Effector memory CD4-positive, alpha-beta T cell (primary cell): ENCODE results near the gene EHHADH.

Experiments
- DNase-seq, 3 donors: peaks; one replicate each; pipeline ENCODE4 v3.0.0-alpha.2; 2020
- H3K27ac ChIP-seq: 2 replicates; pipeline ENCODE4 v1.7.0; 2013; ENCODE audit warnings: mild to moderate bottlenecking, low read length, moderate library complexity; ENCODE audit not compliant: insufficient read depth, poor library complexity, severe bottlenecking
- H3K27me3 ChIP-seq: replicated peaks from 2 replicates; pipeline ENCODE4 v1.7.0; 2013; ENCODE audit warnings: mild to moderate bottlenecking, low read length; ENCODE audit not compliant: insufficient read depth, control insufficient read depth, poor library complexity, severe bottlenecking
- H3K36me3 ChIP-seq: 2 replicates; pipeline ENCODE4 v1.7.0; 2013; ENCODE audit warnings: mild to moderate bottlenecking, low read length, moderate library complexity; ENCODE audit not compliant: control insufficient read depth, insufficient read depth
- H3K4me1 ChIP-seq: 2 replicates; pipeline ENCODE4 v1.7.0; 2013; ENCODE audit warnings: low read length, mild to moderate bottlenecking; ENCODE audit not compliant: control insufficient read depth, insufficient read depth, poor library complexity, severe bottlenecking
- H3K4me3 ChIP-seq: 2 replicates; pipeline ENCODE4 v1.7.0; 2013; ENCODE audit warnings: low read length, low read depth, mild to moderate bottlenecking; ENCODE audit not compliant: insufficient read depth, poor library complexity, severe bottlenecking
- H3K9me3 ChIP-seq: 2 replicates; pipeline ENCODE4 v1.7.0; 2013; ENCODE audit warnings: mild to moderate bottlenecking, low read length, moderate library complexity; ENCODE audit not compliant: control insufficient read depth

EHHADH gene

GRCh38 chr3:185151101-185151963 is 102.5 kb downstream of the EHHADH start:
- no peaks in the 10 kb centered on the region for H3K36me3 ChIP-seq
- no peak overlapping the region for H3K27ac ChIP-seq
- H3K27me3 ChIP-seq = peaks cover 13% of the 10 kb centered on the region
- H3K9me3 ChIP-seq = no peaks in the 10 kb centered on the region
- H3K4me3 ChIP-seq = no peak overlapping the region
- DNase-seq = no peak
- no peaks in the 10 kb centered on the region for H3K4me1 ChIP-seq

- no peak overlapping the region for H3K4me3 ChIP-seq
- no peak overlapping the region for H3K27ac ChIP-seq
- H3K36me3 ChIP-seq = no peaks in the 10 kb centered on the region
- no peaks in the 10 kb centered on the region for H3K4me1 ChIP-seq
- H3K27me3 ChIP-seq = peaks cover 13% of the 10 kb centered on the region
- no peak for DNase-seq
- no peaks in the 10 kb centered on the region for H3K9me3 ChIP-seq
These were observed 103.3 kb downstream of the EHHADH start for GRCh38 chr3:185150561-185150960.

- Histone ChIP-seq H3K4me3 (no peak overlapping the region), H3K4me1 (no peaks in the 10 kb centered on the region), H3K9me3 (no peaks in the 10 kb centered on the region), H3K27me3 (peaks cover 13% of the 10 kb centered on the region), H3K27ac (no peak overlapping the region), H3K36me3 (no peaks in the 10 kb centered on the region)
- no peak for DNase-seq
These were observed 104.3 kb downstream of the EHHADH start for GRCh38 chr3:185149591-185149990.

GRCh38 chr3:185145511-185145910 is 108.3 kb downstream of the EHHADH start:
- H3K4me3 ChIP-seq = no peak overlapping the region
- peaks cover 3% of the 10 kb centered on the region for H3K27me3 ChIP-seq
- no peaks in the 10 kb centered on the region for H3K4me1 ChIP-seq
- no peak for DNase-seq
- H3K9me3 ChIP-seq = no peaks in the 10 kb centered on the region
- H3K27ac ChIP-seq = no peak overlapping the region
- no peaks in the 10 kb centered on the region for H3K36me3 ChIP-seq

- H3K27me3 ChIP-seq = peaks cover 3% of the 10 kb centered on the region
- H3K36me3 ChIP-seq = no peaks in the 10 kb centered on the region
- no peak overlapping the region for H3K4me3 ChIP-seq
- no peaks in the 10 kb centered on the region for H3K9me3 ChIP-seq
- H3K27ac ChIP-seq = no peak overlapping the region
- DNase-seq = no peak
- no peaks in the 10 kb centered on the region for H3K4me1 ChIP-seq
These were observed 109.1 kb downstream of the EHHADH start for GRCh38 chr3:185144784-185145183.
